HL-60 (cell line): ENCODE results near the gene DIAPH2.

Experiments used
- DNase-seq, 2 experiments: peaks; one replicate each; pipeline ENCODE4 v3.0.0-alpha.2; 2010 to 2020; ENCODE audit warnings: low read depth in 1 of 2, low spot score in 1 of 2
- H3K27ac ChIP-seq: fragments of 250-450 bp; sonication (Bioruptor Pico); replicated peaks from 2 replicates; pipeline ENCODE4 v1.5.1; 2020; ENCODE audit warnings: mild to moderate bottlenecking, moderate library complexity
- H3K27me3 ChIP-seq: fragments of 250-450 bp; sonication (Bioruptor Pico); 2 replicates; pipeline ENCODE4 v1.5.1; 2021; ENCODE audit warnings: mild to moderate bottlenecking, moderate library complexity; ENCODE audit not compliant: insufficient read depth, poor library complexity, severe bottlenecking
- H3K4me3 ChIP-seq: replicated peaks from 2 replicates; pipeline ENCODE4 v1.5.1; 2011; ENCODE audit warnings: mild to moderate bottlenecking, control low read depth, low read length; ENCODE audit not compliant: insufficient read depth
- GABPA ChIP-seq: IDR thresholded peaks from 2 replicates; pipeline ENCODE4 v1.6.1; 2012; ENCODE audit warnings: low read depth
- POLR2AphosphoS5 ChIP-seq: IDR thresholded peaks from 2 replicates; pipeline ENCODE4 v1.6.1; 2012; ENCODE audit warnings: low read depth
- REST ChIP-seq: IDR thresholded peaks from 2 replicates; pipeline ENCODE4 v1.6.1; 2012; ENCODE audit warnings: low read depth; ENCODE audit not compliant: insufficient replicate concordance
- SPI1 ChIP-seq: IDR thresholded peaks from 2 replicates; pipeline ENCODE4 v1.6.1; 2012; ENCODE audit warnings: low read depth, mild to moderate bottlenecking, borderline replicate concordance
- TF ChIP-seq, protein P1 (sequence below): IDR thresholded peaks from one replicate; pipeline ENCODE4 v1.5.1; 2011; ENCODE audit warnings: low read length, control low read depth, inconsistent platforms; ENCODE audit not compliant: insufficient read depth

The DIAPH2 gene

DNA sequence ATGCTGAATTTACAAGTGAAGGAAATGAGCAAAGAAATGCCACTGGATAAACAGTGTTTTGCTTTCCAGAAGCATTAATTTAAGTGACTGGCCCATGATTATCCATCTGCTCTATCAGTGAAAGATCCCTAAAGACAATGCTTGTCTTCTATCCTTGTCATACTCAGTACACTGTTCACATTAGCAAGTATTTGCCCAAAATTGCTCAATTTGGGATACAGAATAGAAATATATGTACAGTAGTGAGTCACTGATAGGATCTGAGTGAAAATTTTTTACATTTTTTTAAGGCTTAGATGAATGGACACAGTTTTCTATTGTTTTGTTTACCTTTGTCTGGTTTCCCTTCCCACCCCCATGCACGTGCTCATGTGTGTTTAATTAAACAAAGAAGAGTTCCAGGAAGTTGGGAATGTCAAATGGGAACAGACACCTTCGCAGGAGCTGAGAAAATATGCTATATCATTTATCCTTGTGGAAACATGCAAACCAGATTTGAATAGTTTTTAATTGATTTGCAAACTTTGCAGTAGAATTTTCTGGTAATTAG, 855.4 kb downstream of the DIAPH2 start:
- no peak overlapping the region for H3K27ac ChIP-seq
- DNase-seq, result no peak
- H3K4me3 ChIP-seq, result no peak overlapping the region
- no peaks in the 10 kb centered on the region for H3K27me3 ChIP-seq
- TF ChIP-seq POLR2AphosphoS5, result no peak

DNA sequence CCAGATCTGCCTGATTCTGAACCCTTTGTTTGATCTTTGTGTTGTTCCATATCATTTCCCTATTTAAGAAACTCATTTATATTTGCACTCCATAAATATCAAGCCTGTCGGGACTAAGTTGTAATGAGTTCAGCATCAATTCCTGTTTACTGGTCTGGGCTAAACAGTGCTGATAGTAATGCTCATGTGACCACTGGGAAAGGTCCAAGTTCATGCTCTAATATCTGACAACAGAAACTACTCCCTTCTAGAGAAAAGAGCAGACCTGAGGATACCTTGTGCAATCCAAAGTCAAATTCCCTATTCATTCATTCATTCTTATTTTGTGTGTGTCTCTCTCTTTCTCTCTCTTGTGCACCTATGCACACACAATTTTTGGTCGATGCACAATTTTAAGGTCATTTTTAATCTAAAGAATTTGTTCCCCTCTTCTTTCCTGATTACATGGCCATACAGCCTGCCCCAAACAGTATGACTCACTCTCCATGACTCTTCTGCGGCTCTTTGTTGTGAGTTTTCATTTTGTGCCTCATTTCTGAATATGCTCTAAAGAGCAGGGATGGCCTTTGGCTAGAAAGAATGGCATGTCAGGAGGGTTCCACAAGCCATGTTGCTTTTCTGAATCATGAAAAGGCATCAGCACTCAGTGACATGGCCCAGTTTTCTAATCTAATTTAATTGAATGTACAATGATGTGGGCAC, 863.4 kb downstream of the DIAPH2 start:
- DNase-seq, result no peak

GRCh38 chrX:97551821-97552220, 867.2 kb downstream of the DIAPH2 start:
- DNase-seq, result no peak
- TF ChIP-seq GABPA (no peak), REST (no peak), SPI1 (no peak), POLR2AphosphoS5 (no peak)
- TF ChIP-seq, protein P1, sequence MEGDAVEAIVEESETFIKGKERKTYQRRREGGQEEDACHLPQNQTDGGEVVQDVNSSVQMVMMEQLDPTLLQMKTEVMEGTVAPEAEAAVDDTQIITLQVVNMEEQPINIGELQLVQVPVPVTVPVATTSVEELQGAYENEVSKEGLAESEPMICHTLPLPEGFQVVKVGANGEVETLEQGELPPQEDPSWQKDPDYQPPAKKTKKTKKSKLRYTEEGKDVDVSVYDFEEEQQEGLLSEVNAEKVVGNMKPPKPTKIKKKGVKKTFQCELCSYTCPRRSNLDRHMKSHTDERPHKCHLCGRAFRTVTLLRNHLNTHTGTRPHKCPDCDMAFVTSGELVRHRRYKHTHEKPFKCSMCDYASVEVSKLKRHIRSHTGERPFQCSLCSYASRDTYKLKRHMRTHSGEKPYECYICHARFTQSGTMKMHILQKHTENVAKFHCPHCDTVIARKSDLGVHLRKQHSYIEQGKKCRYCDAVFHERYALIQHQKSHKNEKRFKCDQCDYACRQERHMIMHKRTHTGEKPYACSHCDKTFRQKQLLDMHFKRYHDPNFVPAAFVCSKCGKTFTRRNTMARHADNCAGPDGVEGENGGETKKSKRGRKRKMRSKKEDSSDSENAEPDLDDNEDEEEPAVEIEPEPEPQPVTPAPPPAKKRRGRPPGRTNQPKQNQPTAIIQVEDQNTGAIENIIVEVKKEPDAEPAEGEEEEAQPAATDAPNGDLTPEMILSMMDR, result no peak
- no peak overlapping the region for H3K4me3 ChIP-seq
- no peak overlapping the region for H3K27ac ChIP-seq
- H3K27me3 ChIP-seq, result no peaks in the 10 kb centered on the region

More for the DNA sequence above, 863.4 kb downstream of the DIAPH2 start:
- Histone ChIP-seq H3K27ac (no peak overlapping the region), H3K4me3 (no peak overlapping the region), H3K27me3 (no peaks in the 10 kb centered on the region)
- TF ChIP-seq POLR2AphosphoS5 (no peak), REST (no peak), SPI1 (no peak)
- TF ChIP-seq, protein P1, result no peak

GRCh38 chrX:97553833-97554232, 869.2 kb downstream of the DIAPH2 start:
- Histone ChIP-seq H3K27me3 (no peaks in the 10 kb centered on the region), H3K4me3 (no peak overlapping the region), H3K27ac (no peak overlapping the region)
- DNase-seq, result no peak
- TF ChIP-seq POLR2AphosphoS5 (no peak), SPI1 (no peak), REST (no peak), GABPA (no peak)
- TF ChIP-seq, protein P1, result no peak
